Thyroid gland (tissue), 4 donors: ENCODE data around the gene PTGFRN.

Experiments used
- POLR2A ChIP-seq, 2 donors: fragments of 450-650 bp; IDR thresholded peaks; one replicate each; pipeline ENCODE4 v1.6.1; 2017; ENCODE audit warnings: antibody characterized with exemption in 2 of 2, mild to moderate bottlenecking in 2 of 2, moderate library complexity in 1 of 2
- TF ChIP-seq, protein P1 (sequence below), 6 experiments: fragments of 200-600 bp in 3 of 6; fragments of 450-650 bp in 3 of 6; sonication (generic) in 3 of 6; IDR thresholded peaks; one replicate each; pipeline ENCODE4 v1.5.1; 2016 to 2019; ENCODE audit warnings: antibody characterized with exemption in 6 of 6, mild to moderate bottlenecking in 2 of 6, inconsistent platforms in 1 of 6, moderate library complexity in 1 of 6

- TF ChIP-seq, protein P1, sequence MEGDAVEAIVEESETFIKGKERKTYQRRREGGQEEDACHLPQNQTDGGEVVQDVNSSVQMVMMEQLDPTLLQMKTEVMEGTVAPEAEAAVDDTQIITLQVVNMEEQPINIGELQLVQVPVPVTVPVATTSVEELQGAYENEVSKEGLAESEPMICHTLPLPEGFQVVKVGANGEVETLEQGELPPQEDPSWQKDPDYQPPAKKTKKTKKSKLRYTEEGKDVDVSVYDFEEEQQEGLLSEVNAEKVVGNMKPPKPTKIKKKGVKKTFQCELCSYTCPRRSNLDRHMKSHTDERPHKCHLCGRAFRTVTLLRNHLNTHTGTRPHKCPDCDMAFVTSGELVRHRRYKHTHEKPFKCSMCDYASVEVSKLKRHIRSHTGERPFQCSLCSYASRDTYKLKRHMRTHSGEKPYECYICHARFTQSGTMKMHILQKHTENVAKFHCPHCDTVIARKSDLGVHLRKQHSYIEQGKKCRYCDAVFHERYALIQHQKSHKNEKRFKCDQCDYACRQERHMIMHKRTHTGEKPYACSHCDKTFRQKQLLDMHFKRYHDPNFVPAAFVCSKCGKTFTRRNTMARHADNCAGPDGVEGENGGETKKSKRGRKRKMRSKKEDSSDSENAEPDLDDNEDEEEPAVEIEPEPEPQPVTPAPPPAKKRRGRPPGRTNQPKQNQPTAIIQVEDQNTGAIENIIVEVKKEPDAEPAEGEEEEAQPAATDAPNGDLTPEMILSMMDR (IDR thresholded peaks at IDR 0.05): no peak
- TF ChIP-seq POLR2A (IDR thresholded peaks at IDR 0.05): no peak
These were observed 22.5 kb upstream of the PTGFRN start for GRCh38 chr1:116887212-116887611.
